LNCAP (cell line): Measurements from ENCODE around the gene FUT1.

Experiments used
- TF ChIP-seq, protein P1 (sequence below): fragments of 450-650 bp; IDR thresholded peaks from 2 replicates; pipeline ENCODE4 v1.5.1; 2017; ENCODE audit warnings: mild to moderate bottlenecking

FUT1 gene

DNA sequence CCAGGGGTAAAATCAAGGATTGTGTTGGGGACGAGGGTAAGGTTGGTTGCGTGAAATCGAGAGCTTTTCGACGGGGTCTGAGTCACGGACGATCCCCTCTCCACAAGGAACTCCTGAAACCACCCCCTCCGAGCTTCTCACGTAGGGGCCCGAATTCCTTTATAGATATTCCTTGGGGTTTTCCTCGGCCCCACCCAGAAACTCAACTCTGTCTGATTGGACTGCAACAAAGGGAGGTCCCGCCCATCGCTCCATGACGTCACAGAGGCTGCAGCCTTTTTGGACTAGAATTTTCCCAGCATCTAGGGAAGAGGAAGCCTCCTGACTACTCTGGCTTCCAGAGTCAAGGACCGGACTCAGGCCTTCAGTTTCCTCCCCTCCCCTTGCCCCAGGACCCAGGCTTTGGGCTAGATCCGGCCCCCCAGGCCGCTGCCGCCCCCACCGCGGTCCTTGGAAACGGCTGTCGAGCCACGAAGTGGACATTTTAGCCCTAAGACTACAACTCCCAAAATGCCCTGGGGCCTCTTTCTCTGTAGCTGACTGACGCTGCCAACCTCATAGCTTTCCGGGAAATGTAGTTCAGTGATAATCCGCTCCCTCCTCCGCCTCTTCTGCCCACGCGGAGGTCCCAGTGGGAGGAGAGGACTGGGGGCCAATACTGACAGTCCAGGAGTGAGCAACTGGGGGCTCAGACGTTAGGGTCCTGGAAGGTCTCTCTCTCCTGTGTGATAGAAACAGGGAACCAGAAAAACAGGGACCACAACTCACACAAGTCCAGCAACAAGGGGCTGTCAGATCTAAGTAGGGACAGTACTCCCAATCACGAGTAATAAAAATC lies 5.5 kb downstream of the FUT1 start, which contains the start of gene IZUMO1:
Gene IZUMO1 (minus strand): TSS at position 172 of the 838 bp plus-strand sequence. CDS start 1,050 bp downstream, outside the sequence.
- TF ChIP-seq, protein P1, sequence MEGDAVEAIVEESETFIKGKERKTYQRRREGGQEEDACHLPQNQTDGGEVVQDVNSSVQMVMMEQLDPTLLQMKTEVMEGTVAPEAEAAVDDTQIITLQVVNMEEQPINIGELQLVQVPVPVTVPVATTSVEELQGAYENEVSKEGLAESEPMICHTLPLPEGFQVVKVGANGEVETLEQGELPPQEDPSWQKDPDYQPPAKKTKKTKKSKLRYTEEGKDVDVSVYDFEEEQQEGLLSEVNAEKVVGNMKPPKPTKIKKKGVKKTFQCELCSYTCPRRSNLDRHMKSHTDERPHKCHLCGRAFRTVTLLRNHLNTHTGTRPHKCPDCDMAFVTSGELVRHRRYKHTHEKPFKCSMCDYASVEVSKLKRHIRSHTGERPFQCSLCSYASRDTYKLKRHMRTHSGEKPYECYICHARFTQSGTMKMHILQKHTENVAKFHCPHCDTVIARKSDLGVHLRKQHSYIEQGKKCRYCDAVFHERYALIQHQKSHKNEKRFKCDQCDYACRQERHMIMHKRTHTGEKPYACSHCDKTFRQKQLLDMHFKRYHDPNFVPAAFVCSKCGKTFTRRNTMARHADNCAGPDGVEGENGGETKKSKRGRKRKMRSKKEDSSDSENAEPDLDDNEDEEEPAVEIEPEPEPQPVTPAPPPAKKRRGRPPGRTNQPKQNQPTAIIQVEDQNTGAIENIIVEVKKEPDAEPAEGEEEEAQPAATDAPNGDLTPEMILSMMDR, result no peak

DNA sequence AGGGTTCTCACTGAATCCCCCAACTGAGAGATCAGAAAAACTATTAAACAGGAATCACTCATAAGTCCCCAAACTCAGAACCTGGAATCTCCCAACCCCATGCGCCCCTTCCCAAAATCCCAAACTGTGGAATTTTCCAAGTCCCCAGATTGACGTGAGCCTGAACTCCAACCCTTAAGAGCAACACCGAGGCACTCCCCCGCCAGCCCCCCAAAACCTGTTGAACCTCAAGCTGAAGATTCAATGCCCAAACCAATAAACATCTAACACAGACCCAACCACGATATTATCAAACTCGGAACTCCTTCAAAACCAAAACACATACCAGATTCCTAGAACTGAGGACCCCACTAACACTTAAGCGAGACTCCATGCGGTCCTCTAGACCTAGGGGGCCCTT lies 6.3 kb downstream of the FUT1 start:
- TF ChIP-seq, protein P1, result no peak

DNA sequence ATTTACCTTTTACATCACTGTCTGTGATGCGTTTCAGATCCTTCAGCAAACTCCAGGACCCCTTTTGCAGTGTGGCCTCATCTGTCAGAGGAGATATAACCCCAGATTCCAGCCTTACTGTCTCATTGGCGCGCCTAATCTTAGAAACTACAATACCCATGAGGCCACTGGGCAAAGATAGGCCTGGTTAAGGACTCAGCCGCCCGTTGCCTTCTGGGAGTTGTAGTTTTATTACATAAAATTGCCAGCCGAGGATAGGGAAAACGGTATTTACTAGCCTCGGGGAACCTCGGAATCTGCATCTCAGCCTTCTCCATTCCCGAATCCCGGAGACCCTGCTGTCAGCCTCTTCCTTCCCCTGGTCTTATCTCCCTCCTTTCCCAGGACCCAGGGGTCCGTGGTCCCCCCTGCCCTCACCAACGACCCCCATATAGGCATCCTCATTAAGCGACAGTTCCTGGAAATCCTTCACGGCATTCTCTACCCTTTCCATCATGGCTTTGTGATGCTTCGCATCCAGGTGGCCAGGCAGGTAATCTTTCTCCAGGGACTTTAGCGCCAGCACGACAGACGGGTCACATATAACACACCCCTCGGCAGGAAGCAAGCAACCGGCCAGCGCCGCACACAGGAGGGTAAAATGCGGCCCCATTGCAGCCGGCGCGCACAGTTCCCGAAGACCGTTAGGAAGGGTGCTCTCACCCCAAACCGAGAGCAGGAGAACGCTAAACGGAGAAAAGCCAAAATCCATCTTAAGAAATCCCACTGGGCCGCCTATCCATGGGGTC lies 7.0 kb downstream of the FUT1 start:
- TF ChIP-seq, protein P1, result no peak

DNA sequence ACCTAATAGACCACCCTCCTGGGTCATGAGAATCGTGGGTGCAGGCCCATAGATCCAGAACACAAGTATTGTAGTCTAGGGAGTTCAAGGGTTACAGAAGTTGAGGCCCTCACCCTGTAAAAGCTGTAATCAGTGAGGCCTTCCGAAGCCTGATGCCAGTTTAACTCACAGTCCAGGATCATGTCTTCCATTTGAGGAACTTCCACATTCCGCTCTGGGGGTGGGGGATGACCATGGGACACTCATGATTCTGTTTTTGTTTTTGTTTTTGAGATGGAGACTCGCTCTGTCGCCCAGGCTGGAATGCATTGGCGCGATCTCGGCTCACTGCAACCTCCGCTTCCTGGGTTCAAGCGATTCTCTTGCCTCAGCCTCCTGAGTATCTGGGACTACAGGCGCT lies 10.3 kb downstream of the FUT1 start:
- TF ChIP-seq, protein P1, result no peak

DNA sequence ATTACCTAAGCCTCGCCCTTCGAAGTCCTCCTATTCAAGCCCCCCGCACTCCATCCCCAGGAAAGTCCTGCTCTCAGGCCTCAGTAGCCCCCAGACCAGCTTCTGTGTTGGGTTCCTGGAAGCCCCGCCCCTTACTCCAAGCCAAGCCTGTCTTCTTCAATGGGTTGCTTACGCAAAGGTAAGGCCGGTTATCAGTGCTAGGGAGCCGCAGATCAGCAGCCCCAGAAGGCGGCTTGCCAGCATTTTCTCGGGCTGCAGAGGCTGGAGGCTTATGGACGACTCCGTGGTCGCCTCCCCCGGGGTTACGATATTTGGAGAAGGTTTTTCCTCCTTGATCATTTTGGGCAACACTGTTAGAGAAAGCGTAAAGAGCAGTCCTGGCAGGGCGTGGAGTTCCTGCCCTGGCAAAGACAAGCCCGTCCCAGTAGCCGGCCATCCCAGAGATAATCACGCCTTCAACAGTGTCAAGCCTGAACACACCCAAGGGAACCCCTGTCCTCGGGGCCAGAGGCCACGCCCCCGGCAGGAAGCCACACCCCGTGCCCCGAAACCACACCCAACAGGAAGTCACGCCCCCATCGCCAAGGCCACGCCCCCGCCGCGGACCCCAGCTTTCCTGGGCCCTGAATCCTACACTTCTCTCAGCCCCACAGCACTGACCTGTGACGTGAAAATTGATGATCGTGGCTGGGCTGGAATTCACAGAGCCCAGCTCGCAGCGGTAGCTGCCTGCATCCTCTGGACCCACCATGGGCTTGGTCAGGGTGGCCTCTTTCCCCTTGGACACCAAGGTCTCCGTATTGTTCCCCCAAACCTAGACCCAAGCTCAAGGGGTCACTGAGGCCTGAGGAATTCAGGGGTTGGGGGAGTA lies 11.1 kb downstream of the FUT1 start:
- TF ChIP-seq, protein P1, result no peak

DNA sequence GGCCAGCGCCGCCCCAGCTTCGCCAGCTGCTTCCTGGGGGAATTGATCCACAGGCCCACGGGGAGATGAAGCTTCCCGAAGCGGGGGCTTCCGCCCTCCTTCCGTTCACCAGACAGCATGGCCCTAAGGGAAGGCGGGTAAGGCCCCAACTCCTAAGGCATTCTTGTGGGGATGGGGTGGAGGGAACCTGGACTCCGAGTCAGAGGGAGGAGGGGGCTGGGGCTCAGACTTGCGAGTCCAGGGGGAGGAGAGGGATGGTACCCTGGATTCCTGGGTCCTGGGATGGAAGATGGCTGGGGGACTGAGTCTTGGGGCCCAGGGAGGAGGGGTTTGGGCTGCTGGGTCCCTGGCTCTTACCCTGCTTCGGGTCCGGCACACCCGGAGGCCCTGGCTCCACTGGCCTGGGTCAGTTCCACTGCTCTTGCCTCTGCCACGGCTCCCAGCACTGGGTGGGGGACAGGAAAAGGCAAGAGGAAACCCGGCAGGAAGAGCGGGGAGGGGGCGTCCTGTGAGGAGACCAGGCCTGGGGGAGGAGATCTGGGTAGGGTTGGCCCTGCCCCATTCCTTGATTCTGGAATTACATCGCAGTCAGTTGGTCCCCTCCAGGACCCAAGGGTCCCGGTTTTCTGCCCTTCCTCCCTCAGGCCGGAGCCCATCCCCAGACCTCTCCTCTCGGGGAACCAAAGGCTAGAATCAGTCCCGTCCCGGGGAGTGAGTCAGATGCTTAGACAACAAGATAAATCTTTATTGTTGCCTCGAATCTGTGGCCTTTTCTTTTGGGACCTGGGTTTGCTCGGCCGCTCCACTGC lies 12.1 kb downstream of the FUT1 start, which contains the start of gene RASIP1:
Gene RASIP1 (minus strand): TSS at position 447 of the 809 bp plus-strand sequence. CDS start 328 bp downstream, at position 119.
- TF ChIP-seq, protein P1, result no peak
